ENCODE results near the gene SLC22A23. TPM values are rescaled to one million over a fixed set of nuclear protein-coding genes. Genes with fewer than 3 reads are reported as not detected.

SLC22A23 gene
- total RNA-seq, 8 experiments from 2014 or later, result 10.5 to 24.1 (median 13.2) TPM

- 80 to 100% (median 98%) methylated on average over 1 to 11 of the region's 13 CpGs; no CpG with 5 or more reads in 2 of the 10 experiments for WGBS, 10 experiments
- H3K4me3 ChIP-seq, result no peak overlapping the region
- H3K27ac ChIP-seq, result no peak overlapping the region
- H3K4me1 ChIP-seq (replicated peaks in 1 of 2), result peaks cover 10 to 14% of the 10 kb centered on the region in 2 donors
- in situ Hi-C loops (cut with MboI; ENCODE audit: low pct_unique_long_range_greater_than_20kb in 2 of 9, low sequenced_read_pairs in 9 of 9, unreplicated experiment in 9 of 9), result no loop called here
- ATAC-seq (replicated peaks in 6 of 8), result no peak
Observed at GRCh38 chr6:3318821-3319540, 137.9 kb downstream of the SLC22A23 start.

GRCh38 chr6:3318226-3318625 is 138.6 kb downstream of the SLC22A23 start:
- in situ Hi-C loops (cut with MboI; ENCODE audit: low pct_unique_long_range_greater_than_20kb in 2 of 9, low sequenced_read_pairs in 9 of 9, unreplicated experiment in 9 of 9), result no loop called here
- Histone ChIP-seq H3K4me3 (no peak overlapping the region), H3K4me1 (replicated peaks in 1 of 2) (peaks cover 10 to 13% of the 10 kb centered on the region in 2 donors), H3K27ac (peak overlapping the region; percentile 33 to 35)
- peak in 3 of 8 experiments; percentile 11 to 34 (median 21) for ATAC-seq (replicated peaks in 6 of 8)
- WGBS, 10 experiments, result 80 to 100% (median 99%) methylated on average over 1 to 9 of the region's 10 CpGs; no CpG with 5 or more reads in 5 of the 10 experiments

GRCh38 chr6:3317741-3318211 is 139.1 kb downstream of the SLC22A23 start:
- in situ Hi-C loops (cut with MboI; ENCODE audit: low pct_unique_long_range_greater_than_20kb in 2 of 9, low sequenced_read_pairs in 9 of 9, unreplicated experiment in 9 of 9), result no loop called here
- peak in 6 of 8 experiments; percentile 27 to 98 (median 96) for ATAC-seq (replicated peaks in 6 of 8)
- Histone ChIP-seq H3K4me3 (no peak overlapping the region), H3K4me1 (replicated peaks in 1 of 2) (peaks cover 11 to 13% of the 10 kb centered on the region in 2 donors), H3K27ac (peak overlapping the region; percentile 33 to 35)
- 53 to 85% (median 72%) methylated on average over 1 to 8 of the region's 11 CpGs; no CpG with 5 or more reads in 2 of the 10 experiments for WGBS, 10 experiments

- Histone ChIP-seq H3K4me3 (no peak overlapping the region), H3K4me1 (replicated peaks in 1 of 2) (peaks cover 12 to 13% of the 10 kb centered on the region in 2 donors), H3K27ac (no peak overlapping the region)
- ATAC-seq (replicated peaks in 6 of 8), result no peak
- WGBS, 10 experiments, result 50 to 100% (median 94%) methylated on average over 1 to 7 of the region's 8 CpGs; no CpG with 5 or more reads in 2 of the 10 experiments
- in situ Hi-C loops (cut with MboI; ENCODE audit: low pct_unique_long_range_greater_than_20kb in 2 of 9, low sequenced_read_pairs in 9 of 9, unreplicated experiment in 9 of 9), result no loop called here
Observed at GRCh38 chr6:3316818-3317217, 140.0 kb downstream of the SLC22A23 start.

GRCh38 chr6:3316331-3316730 is 140.5 kb downstream of the SLC22A23 start:
- ATAC-seq (replicated peaks in 6 of 8), result no peak
- WGBS, 10 experiments, result 91 to 100% (median 100%) methylated on average over 1 to 6 of the region's 9 CpGs
- Histone ChIP-seq H3K4me3 (no peak overlapping the region), H3K27ac (no peak overlapping the region), H3K4me1 (replicated peaks in 1 of 2) (peaks cover 12 to 13% of the 10 kb centered on the region in 2 donors)
- in situ Hi-C loops (cut with MboI; ENCODE audit: low pct_unique_long_range_greater_than_20kb in 2 of 9, low sequenced_read_pairs in 9 of 9, unreplicated experiment in 9 of 9), result no loop called here

GRCh38 chr6:3315841-3316240 is 141.0 kb downstream of the SLC22A23 start:
- H3K4me1 ChIP-seq (replicated peaks in 1 of 2), result peaks cover 12 to 13% of the 10 kb centered on the region in 2 donors
- no peak for ATAC-seq (replicated peaks in 6 of 8)
- 40 to 100% (median 80%) methylated on average over 1 to 4 of the region's 8 CpGs; no CpG with 5 or more reads in 3 of the 10 experiments for WGBS, 10 experiments
- in situ Hi-C loops (cut with MboI; ENCODE audit: low pct_unique_long_range_greater_than_20kb in 2 of 9, low sequenced_read_pairs in 9 of 9, unreplicated experiment in 9 of 9), result no loop called here
- no peak overlapping the region for H3K4me3 ChIP-seq
- no peak overlapping the region for H3K27ac ChIP-seq

- H3K27ac ChIP-seq, result no peak overlapping the region
- H3K4me1 ChIP-seq (replicated peaks in 1 of 2), result peaks cover 12 to 13% of the 10 kb centered on the region in 2 donors
- WGBS, 10 experiments, result 64 to 95% (median 83%) methylated on average over 2 to 19 of the region's 20 CpGs
- H3K4me3 ChIP-seq, result no peak overlapping the region
- no peak for ATAC-seq (replicated peaks in 6 of 8)
- in situ Hi-C loops (cut with MboI; ENCODE audit: low pct_unique_long_range_greater_than_20kb in 2 of 9, low sequenced_read_pairs in 9 of 9, unreplicated experiment in 9 of 9), result no loop called here
Observed at GRCh38 chr6:3314621-3315467, 142.0 kb downstream of the SLC22A23 start.

GRCh38 chr6:3314176-3314575 is 142.7 kb downstream of the SLC22A23 start:
- H3K4me3 ChIP-seq, result no peak overlapping the region
- no peak overlapping the region for H3K27ac ChIP-seq
- in situ Hi-C loops (cut with MboI; ENCODE audit: low pct_unique_long_range_greater_than_20kb in 2 of 9, low sequenced_read_pairs in 9 of 9, unreplicated experiment in 9 of 9), result no loop called here
- WGBS, 10 experiments, result 60 to 100% (median 98%) methylated on average over 1 to 5 of the region's 7 CpGs; no CpG with 5 or more reads in 4 of the 10 experiments
- peaks cover 12 to 13% of the 10 kb centered on the region in 2 donors for H3K4me1 ChIP-seq (replicated peaks in 1 of 2)
- no peak for ATAC-seq (replicated peaks in 6 of 8)

- in situ Hi-C loops (cut with MboI; ENCODE audit: low pct_unique_long_range_greater_than_20kb in 2 of 9, low sequenced_read_pairs in 9 of 9, unreplicated experiment in 9 of 9), result no loop called here
- H3K27ac ChIP-seq, result no peak overlapping the region
- no peak overlapping the region for H3K4me3 ChIP-seq
- peak in 2 of 8 experiments; percentile 22 to 39 for ATAC-seq (replicated peaks in 6 of 8)
- peaks cover 5 to 7% of the 10 kb centered on the region in 2 donors for H3K4me1 ChIP-seq (replicated peaks in 1 of 2)
- WGBS, 10 experiments, result 40 to 100% (median 92%) methylated on average over 1 to 7 of the region's 11 CpGs; no CpG with 5 or more reads in 5 of the 10 experiments
Observed at GRCh38 chr6:3312604-3313231, 144.1 kb downstream of the SLC22A23 start.

- ATAC-seq (replicated peaks in 6 of 8), result no peak
- WGBS, 10 experiments, result 38 to 100% (median 99%) methylated on average over 1 to 6 of the region's 6 CpGs
- Histone ChIP-seq H3K4me1 (replicated peaks in 1 of 2) (peaks cover 0 to 2% of the 10 kb centered on the region in 2 donors), H3K27ac (no peak overlapping the region), H3K4me3 (no peak overlapping the region)
- in situ Hi-C loops (cut with MboI; ENCODE audit: low pct_unique_long_range_greater_than_20kb in 2 of 9, low sequenced_read_pairs in 9 of 9, unreplicated experiment in 9 of 9), result no loop called here
Observed at GRCh38 chr6:3311826-3312225, 145.0 kb downstream of the SLC22A23 start.

- no peak overlapping the region for H3K27ac ChIP-seq
- WGBS, 10 experiments, result 89 to 100% (median 96%) methylated on average over 2 to 9 of the region's 9 CpGs; no CpG with 5 or more reads in 2 of the 10 experiments
- in situ Hi-C loops (cut with MboI; ENCODE audit: low pct_unique_long_range_greater_than_20kb in 2 of 9, low sequenced_read_pairs in 9 of 9, unreplicated experiment in 9 of 9), result no loop called here
- ATAC-seq (replicated peaks in 6 of 8), result no peak
- no peak overlapping the region for H3K4me3 ChIP-seq
- peaks cover 0 to 2% of the 10 kb centered on the region in 2 donors for H3K4me1 ChIP-seq (replicated peaks in 1 of 2)
Observed at GRCh38 chr6:3310703-3311102, 146.1 kb downstream of the SLC22A23 start.

GRCh38 chr6:3310051-3310448 is 146.8 kb downstream of the SLC22A23 start:
- 60 to 100% (median 77%) methylated on average over 1 to 2 of the region's 6 CpGs; no CpG with 5 or more reads in 6 of the 10 experiments for WGBS, 10 experiments
- ATAC-seq (replicated peaks in 6 of 8), result no peak
- H3K4me3 ChIP-seq, result no peak overlapping the region
- H3K4me1 ChIP-seq (replicated peaks in 1 of 2), result peaks cover 0 to 2% of the 10 kb centered on the region in 2 donors
- no peak overlapping the region for H3K27ac ChIP-seq
- in situ Hi-C loops (cut with MboI; ENCODE audit: low pct_unique_long_range_greater_than_20kb in 2 of 9, low sequenced_read_pairs in 9 of 9, unreplicated experiment in 9 of 9), result no loop called here
